H1 (cell line): ENCODE results near the gene VHLL. TPM values are rescaled to one million over a fixed set of nuclear protein-coding genes. Genes with fewer than 3 reads are reported as not detected.

Experiments
- CTCF ChIA-PET: fragments of 300-600 bp; sonication (Branson Sonifier 250); formaldehyde crosslinking; loops from one replicate; lab custom pipeline; 2021; ENCODE audit not compliant: partially characterized antibody; lab: Charles Lee
- POLR2A ChIA-PET: fragments of 300-600 bp; sonication (Branson Sonifier 250); formaldehyde crosslinking; loops from one replicate; lab custom pipeline; 2021; ENCODE audit warnings: inconsistent platforms; ENCODE audit not compliant: partially characterized antibody; lab: Charles Lee
- DNase-seq, 2 experiments: peaks; one replicate each; pipeline versions ENCODE4 v3.0.0 to v3.0.0-alpha.2; 2010 to 2022; ENCODE audit warnings: low spot score in 2 of 2, low read depth in 1 of 2, mixed read lengths in 1 of 2
- FAIRE-seq: peaks from 2 replicates; lab custom pipeline; 2011; peaks lifted over from hg19 to GRCh38; lab: Jason Lieb, UNC
- H2AFZ ChIP-seq: 2 replicates; pipeline ENCODE4 v1.8.1; 2012; ENCODE audit warnings: low read length, inconsistent platforms
- H2AK5ac ChIP-seq: 2 replicates; pipeline ENCODE4 v1.6.1; 2013; ENCODE audit warnings: low read depth, low read length
- H2BK120ac ChIP-seq: replicated peaks from 2 replicates; pipeline ENCODE3; 2013; ENCODE audit warnings: low read depth, low read length, inconsistent platforms
- H2BK12ac ChIP-seq: 2 replicates; pipeline ENCODE4 v1.6.1; 2013; ENCODE audit warnings: low read depth, low read length
- H2BK15ac ChIP-seq: 2 replicates; pipeline ENCODE4 v1.6.1; 2013; ENCODE audit warnings: low read length
- H2BK20ac ChIP-seq: 2 replicates; pipeline ENCODE4 v1.6.1; 2013; ENCODE audit warnings: low read length
- H2BK5ac ChIP-seq: 2 replicates; pipeline ENCODE4 v1.6.1; 2013; ENCODE audit warnings: low read depth, low read length
- H3K14ac ChIP-seq: 2 replicates; pipeline ENCODE4 v1.6.1; 2013; ENCODE audit warnings: inconsistent platforms; ENCODE audit not compliant: insufficient read length
- H3K18ac ChIP-seq: 2 replicates; pipeline ENCODE4 v1.6.1; 2013; ENCODE audit warnings: low read length; ENCODE audit errors: extremely low read depth
- H3K23ac ChIP-seq: 2 replicates; pipeline ENCODE4 v1.6.1; 2013; ENCODE audit warnings: inconsistent platforms; ENCODE audit not compliant: insufficient read length
- H3K23me2 ChIP-seq: 2 replicates; pipeline ENCODE4 v1.6.1; 2013; ENCODE audit warnings: low read depth, low read length
- H3K27ac ChIP-seq: 2 replicates; pipeline ENCODE4 v1.6.1; 2011; ENCODE audit warnings: low read depth, low read length, inconsistent platforms
- H3K27me3 ChIP-seq, 4 experiments: replicated peaks in 1 of 4; 1 replicate in 1 of 4; 2 replicates in 3 of 4; pipeline versions ENCODE4 v1.6.1 to v1.8.1; 2011 to 2013; ENCODE audit warnings: low read length in 3 of 4, mild to moderate bottlenecking in 3 of 4, inconsistent platforms in 2 of 4, mixed read lengths in 2 of 4, moderate library complexity in 1 of 4; ENCODE audit not compliant: control insufficient read depth in 3 of 4, insufficient read depth in 3 of 4; ENCODE audit errors: extremely low read depth in 1 of 4
- H3K36me3 ChIP-seq, 4 experiments: 2 replicates each; pipeline versions ENCODE4 v1.6.1 to v1.8.1; 2011 to 2013; ENCODE audit warnings: mild to moderate bottlenecking in 4 of 4, low read length in 3 of 4, moderate library complexity in 2 of 4, control low read depth in 1 of 4, inconsistent platforms in 1 of 4; ENCODE audit not compliant: insufficient read depth in 4 of 4, control insufficient read depth in 2 of 4
- H3K4ac ChIP-seq: replicated peaks from 2 replicates; pipeline ENCODE3; 2013; ENCODE audit warnings: low read length, low read depth, mixed read lengths, inconsistent platforms; ENCODE audit not compliant: insufficient read length
- H3K4me1 ChIP-seq, 4 experiments: replicated peaks in 1 of 4; 1 replicate in 1 of 4; 2 replicates in 3 of 4; pipeline versions ENCODE4 v1.6.1 to v1.8.1; 2011 to 2013; ENCODE audit warnings: low read length in 3 of 4, inconsistent platforms in 2 of 4, mixed read lengths in 1 of 4; ENCODE audit not compliant: insufficient read depth in 4 of 4, control insufficient read depth in 3 of 4
- H3K4me2 ChIP-seq, 2 experiments: 2 replicates each; pipeline versions ENCODE4 v1.6.1 to v1.8.1; 2011 to 2013; ENCODE audit warnings: low read depth in 2 of 2, low read length in 2 of 2, control low read depth in 1 of 2, inconsistent platforms in 1 of 2, mild to moderate bottlenecking in 1 of 2; ENCODE audit not compliant: insufficient read depth in 1 of 2
- H3K4me3 ChIP-seq, 4 experiments: fragments of 200-600, 300-600 bp in 1 of 4; sonication (generic), shearing (Covaris generic), sonication (Bioruptor Twin) in 1 of 4; 2 replicates each; pipeline versions ENCODE4 v1.5.1 to v1.8.1; 2011 to 2016; ENCODE audit warnings: low read length in 4 of 4, low read depth in 3 of 4, control low read depth in 2 of 4, inconsistent platforms in 2 of 4, mild to moderate bottlenecking in 2 of 4, mixed read lengths in 1 of 4, moderate library complexity in 1 of 4; ENCODE audit not compliant: insufficient read depth in 2 of 4; ENCODE audit errors: extremely low read depth in 1 of 4
- H3K56ac ChIP-seq: replicated peaks from 2 replicates; pipeline ENCODE3; 2013; ENCODE audit warnings: low read depth, mild to moderate bottlenecking, mixed read lengths, low read length, inconsistent platforms; ENCODE audit not compliant: insufficient read length
- H3K79me1 ChIP-seq: 2 replicates; pipeline ENCODE4 v1.6.1; 2013; ENCODE audit warnings: low read depth, low read length, control low read depth
- H3K79me2 ChIP-seq, 2 experiments: 2 replicates each; pipeline versions ENCODE4 v1.6.1 to v1.8.1; 2012 to 2013; ENCODE audit warnings: low read length in 2 of 2, mild to moderate bottlenecking in 2 of 2, inconsistent platforms in 1 of 2; ENCODE audit not compliant: insufficient read depth in 2 of 2, control insufficient read depth in 1 of 2
- H3K9ac ChIP-seq, 4 experiments: replicated peaks in 1 of 4; 1 replicate in 1 of 4; 2 replicates in 3 of 4; pipeline versions ENCODE4 v1.6.1 to v1.8.1; 2011 to 2013; ENCODE audit warnings: low read depth in 3 of 4, low read length in 3 of 4, control low read depth in 2 of 4, mild to moderate bottlenecking in 2 of 4, moderate library complexity in 2 of 4, inconsistent platforms in 1 of 4; ENCODE audit errors: extremely low read depth in 1 of 4
- H3K9me3 ChIP-seq, 2 experiments: 2 replicates each; pipeline versions ENCODE4 v1.6.1 to v1.8.1; 2012 to 2013; ENCODE audit warnings: mild to moderate bottlenecking in 2 of 2, moderate library complexity in 2 of 2, control low read depth in 1 of 2, inconsistent platforms in 1 of 2, low read depth in 1 of 2, low read length in 1 of 2, mixed read lengths in 1 of 2; ENCODE audit not compliant: insufficient read depth in 2 of 2
- H4K20me1 ChIP-seq, 2 experiments: replicated peaks in 1 of 2; 2 replicates each; pipeline versions ENCODE3 to v1.8.1; 2011 to 2013; ENCODE audit warnings: inconsistent platforms in 2 of 2, low read length in 2 of 2, mild to moderate bottlenecking in 1 of 2; ENCODE audit not compliant: insufficient read depth in 2 of 2, control insufficient read depth in 1 of 2
- H4K5ac ChIP-seq: 2 replicates; pipeline ENCODE4 v1.6.1; 2013; ENCODE audit warnings: low read length, low read depth, mixed read lengths, inconsistent platforms; ENCODE audit not compliant: insufficient read length
- H4K8ac ChIP-seq: 2 replicates; pipeline ENCODE4 v1.8.0; 2013; ENCODE audit warnings: mild to moderate bottlenecking, moderate library complexity, low read length, inconsistent platforms; ENCODE audit not compliant: insufficient read depth; ENCODE audit errors: extremely low read depth
- H4K91ac ChIP-seq: replicated peaks from 2 replicates; pipeline ENCODE3; 2013; ENCODE audit warnings: low read length, mixed read lengths, inconsistent platforms; ENCODE audit not compliant: insufficient read length
- ASH2L ChIP-seq: fragments of 200-600, 300-600 bp; sonication (generic); IDR thresholded peaks from one replicate; pipeline ENCODE4 v1.7.1; 2017; ENCODE audit warnings: low read length
- EZH2 ChIP-seq: fragments of 200-600 bp; sonication (generic); IDR thresholded peaks from 2 replicates; pipeline ENCODE4 v1.7.1; 2012; ENCODE audit warnings: low read depth, mild to moderate bottlenecking, moderate library complexity, low read length, inconsistent platforms; ENCODE audit not compliant: severe bottlenecking
- RAD21 ChIP-seq, 2 experiments: IDR thresholded peaks in 1 of 2; conservative IDR thresholded peaks in 1 of 2; 2 replicates each; pipeline ENCODE4 v1.6.1; 2011; ENCODE audit warnings: low read depth in 2 of 2, low read length in 2 of 2, improper control_type of control experiment in 1 of 2, inconsistent platforms in 1 of 2, mild to moderate bottlenecking in 1 of 2, moderate library complexity in 1 of 2
- RXRA ChIP-seq: IDR thresholded peaks from 2 replicates; pipeline ENCODE4 v1.6.1; 2011; ENCODE audit warnings: low read depth, mild to moderate bottlenecking, low read length, moderate library complexity; ENCODE audit not compliant: insufficient read depth
- SIX5 ChIP-seq: IDR thresholded peaks from 2 replicates; pipeline ENCODE4 v1.6.1; 2011; ENCODE audit warnings: mild to moderate bottlenecking, low read depth, low read length
- SP1 ChIP-seq: IDR thresholded peaks from 2 replicates; pipeline ENCODE4 v1.6.1; 2011; ENCODE audit warnings: low read depth, low read length
- SUZ12 ChIP-seq: fragments of 200-600 bp; sonication (generic); IDR thresholded peaks from 2 replicates; pipeline ENCODE4 v1.6.1; 2012; ENCODE audit warnings: mild to moderate bottlenecking, inconsistent platforms, low read length, moderate library complexity, mixed read lengths
- TAF7 ChIP-seq: optimal IDR thresholded peaks from 2 replicates; pipeline ENCODE3; 2011; ENCODE audit warnings: low read depth, mild to moderate bottlenecking, inconsistent platforms, low read length, moderate library complexity, borderline replicate concordance
- polyA plus RNA-seq, 7 experiments: library from polyadenylated mRNA; depleted of rRNA in 3 of 7; stranded (reverse) in 5 of 7; unstranded in 2 of 7; fragments of >200 nt in 5 of 7; fragments of 200-250 nt in 2 of 7; gene quantifications; 1 replicate in 5 of 7; 2 replicates in 1 of 7; 4 replicates in 1 of 7; pipeline versions ENCODE4 v1.2.1 to v1.2.3, GENCODE V29; 2011 to 2013; ENCODE audit warnings: missing spikeins in 2 of 7, mixed read lengths in 2 of 7
- total RNA-seq: library from RNA; stranded (reverse); fragmentation: NEBNext Ultra II Directional; extraction: Animal tissue kit (Norgen Biotek cat#: 25700); gene quantifications from 2 replicates; pipeline ENCODE4 v1.2.1, GENCODE V29; 2021

Gene VHLL
- total and polyA plus RNA-seq, 2 of the 8 experiments (the other 6 are each of a cell fraction or from before 2014, with no cell fraction given): not detected

DNA sequence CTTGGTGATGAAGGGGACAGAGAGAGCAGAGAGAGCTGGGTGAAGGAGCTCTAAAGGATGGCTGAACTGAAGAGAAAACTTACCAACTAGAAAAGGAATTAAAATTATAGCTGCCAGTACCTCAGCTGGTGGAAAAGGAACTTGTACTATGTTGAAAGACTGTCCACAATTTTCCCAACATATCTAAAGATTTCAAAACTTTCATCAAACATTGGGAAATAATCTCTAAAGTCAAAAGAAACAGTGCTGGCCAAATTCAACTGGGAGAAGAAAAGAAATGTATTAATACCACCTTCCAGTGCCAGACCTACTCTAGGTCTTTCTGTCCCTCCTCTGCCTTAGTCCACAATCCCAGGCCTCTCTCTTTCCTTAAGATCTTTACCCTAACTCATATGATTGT is 22.6 kb downstream of the VHLL start:
- H3K9me3 ChIP-seq: no peaks in the 10 kb centered on the region
- ChIA-PET POLR2A (interaction anchor here (1.2 to 17.4 kb wide), 4 partner anchors 15 to 25 kb away, joined by 3 to 221 read pairs (median 4); partner anchors contain the start of genes GLMP and VHLL), CTCF (interaction anchor here (1.3 to 1.9 kb wide), 3 partner anchors 12 to 135 kb away, joined by 4 to 9 read pairs (median 5); no protein-coding TSS in a partner anchor)
- H3K79me1 ChIP-seq: peaks cover 10% of the 10 kb centered on the region
- H3K4me3 ChIP-seq: no peak overlapping the region
- H2BK20ac ChIP-seq: no peak overlapping the region
- no peak overlapping the region for H2BK12ac ChIP-seq
- H3K23ac ChIP-seq: no peak overlapping the region
- no peak overlapping the region for H2AFZ ChIP-seq
- H3K27me3 ChIP-seq: no peaks in the 10 kb centered on the region
- H3K79me2 ChIP-seq: peaks cover 19 to 30% of the 10 kb centered on the region in 2 experiments
- no peak overlapping the region for H3K27ac ChIP-seq
- H3K9ac ChIP-seq: no peak overlapping the region
- H4K5ac ChIP-seq: no peak overlapping the region
- no peak overlapping the region for H2BK15ac ChIP-seq
- no peak overlapping the region for H3K14ac ChIP-seq
- H4K91ac ChIP-seq: no peak overlapping the region
- H2AK5ac ChIP-seq: no peak overlapping the region
- peaks cover 43 to 76% (median 70%) of the 10 kb centered on the region in 4 experiments for H3K36me3 ChIP-seq
- H4K20me1 ChIP-seq: peaks cover 5 to 22% of the 10 kb centered on the region in 2 experiments
- H3K18ac ChIP-seq: no peak overlapping the region
- H3K4me2 ChIP-seq: no peak overlapping the region
- FAIRE-seq: no peak
- TF ChIP-seq EZH2 (no peak), ASH2L (no peak), SIX5 (no peak), SP1 (no peak), RXRA (no peak), SUZ12 (no peak), RAD21 (IDR thresholded peaks at IDR 0.05 in 1 of 2, conservative IDR thresholded peaks at IDR 0.05 in 1 of 2; ENCODE audit: low read depth in 2 of 2, low read length in 2 of 2) (no peak), TAF7 (no peak)
- TF ChIP-seq, all 59 proteins: peak for 0
- Histone ChIP-seq H2BK5ac (no peak overlapping the region), H4K8ac (no peak overlapping the region; the same call in 1 of the 2 replicates), H3K56ac (no peak overlapping the region), H3K23me2 (peaks cover 1% of the 10 kb centered on the region; the same call in 1 of the 2 replicates), H3K4me1 (peaks cover 0 to 4% (median 1%) of the 10 kb centered on the region in 4 experiments; a peak in 2 of 7 replicates), H2BK120ac (no peak overlapping the region), H3K4ac (no peak overlapping the region)
- no peak for DNase-seq
